ENCODE results near the gene NRDE2.

NRDE2 gene

GRCh38 chr14:90276646-90277367 lies 54.9 kb downstream of the NRDE2 start:
- H3K4me1 ChIP-seq = no peaks in the 10 kb centered on the region
- H3K36me3 ChIP-seq = peaks cover 92% of the 10 kb centered on the region
- no peak overlapping the region for H3K4me2 ChIP-seq
- no peaks in the 10 kb centered on the region for H3K9me3 ChIP-seq
- H3K27me3 ChIP-seq = no peaks in the 10 kb centered on the region
- no peak for TF ChIP-seq Cebpa-rat (IDR thresholded peaks at IDR 0.05)
- H3K27ac ChIP-seq = no peak overlapping the region
- H3K4me3 ChIP-seq = no peak overlapping the region
- no peaks in the 10 kb centered on the region for H4K20me1 ChIP-seq
- H3K9ac ChIP-seq = no peak overlapping the region

GRCh38 chr14:90275820-90276219 lies 55.9 kb downstream of the NRDE2 start:
- no peak overlapping the region for H3K4me2 ChIP-seq
- peaks cover 96% of the 10 kb centered on the region for H3K36me3 ChIP-seq
- H3K9ac ChIP-seq = no peak overlapping the region

GRCh38 chr14:90275458-90275814 lies 56.3 kb downstream of the NRDE2 start:
- peaks cover 96% of the 10 kb centered on the region for H3K36me3 ChIP-seq
- no peak for TF ChIP-seq Cebpa-rat (IDR thresholded peaks at IDR 0.05)
- no peak overlapping the region for H3K4me3 ChIP-seq

More at GRCh38 chr14:90275820-90276219, 55.9 kb downstream of the NRDE2 start:
- H3K27ac ChIP-seq = no peak overlapping the region
- H3K4me1 ChIP-seq = no peaks in the 10 kb centered on the region
- no peaks in the 10 kb centered on the region for H3K9me3 ChIP-seq
- H3K27me3 ChIP-seq = no peaks in the 10 kb centered on the region
- H3K4me3 ChIP-seq = no peak overlapping the region
- no peak for TF ChIP-seq Cebpa-rat (IDR thresholded peaks at IDR 0.05)
- H4K20me1 ChIP-seq = no peaks in the 10 kb centered on the region

GRCh38 chr14:90274808-90275457 lies 56.8 kb downstream of the NRDE2 start:
- H3K27me3 ChIP-seq = no peaks in the 10 kb centered on the region
- no peaks in the 10 kb centered on the region for H3K4me1 ChIP-seq
- no peak overlapping the region for H3K4me2 ChIP-seq
- peaks cover 96% of the 10 kb centered on the region for H3K36me3 ChIP-seq
- no peak for TF ChIP-seq Cebpa-rat (IDR thresholded peaks at IDR 0.05)
- H4K20me1 ChIP-seq = no peaks in the 10 kb centered on the region
- H3K4me3 ChIP-seq = no peak overlapping the region
- H3K9ac ChIP-seq = no peak overlapping the region
- H3K9me3 ChIP-seq = no peaks in the 10 kb centered on the region
- no peak overlapping the region for H3K27ac ChIP-seq

More at GRCh38 chr14:90275458-90275814, 56.3 kb downstream of the NRDE2 start:
- H3K4me2 ChIP-seq = no peak overlapping the region
- H4K20me1 ChIP-seq = no peaks in the 10 kb centered on the region
- no peak overlapping the region for H3K9ac ChIP-seq
- H3K9me3 ChIP-seq = no peaks in the 10 kb centered on the region
- no peaks in the 10 kb centered on the region for H3K27me3 ChIP-seq
- H3K27ac ChIP-seq = no peak overlapping the region
- H3K4me1 ChIP-seq = no peaks in the 10 kb centered on the region

GRCh38 chr14:90274019-90274418 lies 57.7 kb downstream of the NRDE2 start:
- Histone ChIP-seq H3K36me3 (peaks cover 96% of the 10 kb centered on the region), H3K4me1 (no peaks in the 10 kb centered on the region), H3K27me3 (no peaks in the 10 kb centered on the region), H3K4me2 (no peak overlapping the region), H3K27ac (no peak overlapping the region), H4K20me1 (0 out of 2 replicates have a peak, but pooled peaks cover 2% of the 10 kb centered on the region), H3K9me3 (no peaks in the 10 kb centered on the region), H3K9ac (no peak overlapping the region), H3K4me3 (no peak overlapping the region)
- TF ChIP-seq Cebpa-rat (IDR thresholded peaks at IDR 0.05) = no peak

DNA sequence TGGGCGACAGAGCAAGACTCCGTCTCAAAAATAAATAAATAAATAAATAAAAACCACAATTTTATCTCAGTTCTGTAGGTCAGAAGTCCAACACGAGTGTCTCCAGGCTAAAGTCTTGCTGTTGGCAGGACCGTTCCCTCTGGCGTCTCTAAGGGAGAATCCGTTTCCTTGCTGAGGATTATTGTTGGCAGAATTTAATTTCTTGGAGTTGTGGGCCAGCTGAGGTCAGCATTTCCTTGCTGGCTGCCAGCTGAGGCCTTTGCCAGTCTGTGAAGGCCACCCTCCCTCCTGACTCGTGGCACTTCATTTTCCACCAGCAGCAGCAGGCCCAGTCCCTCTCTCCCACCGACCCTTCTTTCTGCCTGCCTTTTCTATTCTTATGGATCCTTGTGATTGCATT lies 58.2 kb downstream of the NRDE2 start:
- Histone ChIP-seq H3K9ac (no peak overlapping the region), H3K27ac (no peak overlapping the region), H3K27me3 (no peaks in the 10 kb centered on the region), H3K4me1 (no peaks in the 10 kb centered on the region), H3K9me3 (no peaks in the 10 kb centered on the region), H3K4me3 (no peak overlapping the region), H3K4me2 (no peak overlapping the region), H4K20me1 (0 out of 2 replicates have a peak, but pooled peaks cover 6% of the 10 kb centered on the region), H3K36me3 (peaks cover 96% of the 10 kb centered on the region)
- no peak for TF ChIP-seq Cebpa-rat (IDR thresholded peaks at IDR 0.05)

- no peak overlapping the region for H3K4me3 ChIP-seq
- H3K36me3 ChIP-seq = peaks cover 96% of the 10 kb centered on the region
- no peaks in the 10 kb centered on the region for H3K4me1 ChIP-seq
Measured at GRCh38 chr14:90272523-90272922, 59.2 kb downstream of the NRDE2 start.

DNA sequence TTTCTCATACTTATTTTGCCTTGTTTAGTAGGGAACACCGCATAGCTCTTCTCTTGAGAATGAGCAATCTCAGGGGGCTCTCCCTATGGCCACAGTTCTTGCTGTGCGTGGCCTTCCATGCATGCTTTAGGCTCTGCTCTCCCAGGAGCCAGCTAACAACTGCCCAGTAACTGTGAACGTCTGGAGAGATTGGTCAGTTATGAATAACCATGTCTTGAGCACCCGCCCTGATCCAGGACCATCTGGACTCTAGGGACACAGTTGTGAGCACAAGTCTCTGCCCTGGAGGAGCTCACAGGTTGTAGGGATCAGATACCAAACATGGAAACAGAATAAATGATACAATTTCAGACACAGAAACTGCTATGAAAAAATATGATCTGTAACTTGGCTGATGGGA lies 63.3 kb downstream of the NRDE2 start:
- Histone ChIP-seq H3K9ac (no peak overlapping the region), H3K4me3 (no peak overlapping the region), H4K20me1 (peaks cover 27% of the 10 kb centered on the region; the same call in 1 of the 2 replicates), H3K9me3 (no peaks in the 10 kb centered on the region), H3K4me1 (no peaks in the 10 kb centered on the region), H3K4me2 (no peak overlapping the region), H3K36me3 (peaks cover 99% of the 10 kb centered on the region), H3K27ac (no peak overlapping the region), H3K27me3 (no peaks in the 10 kb centered on the region)
- TF ChIP-seq Cebpa-rat (IDR thresholded peaks at IDR 0.05) = no peak

More at GRCh38 chr14:90272523-90272922, 59.2 kb downstream of the NRDE2 start:
- Histone ChIP-seq H4K20me1 (0 out of 2 replicates have a peak, but pooled peaks cover 6% of the 10 kb centered on the region), H3K9me3 (no peaks in the 10 kb centered on the region), H3K27me3 (no peaks in the 10 kb centered on the region), H3K9ac (no peak overlapping the region), H3K4me2 (no peak overlapping the region), H3K27ac (no peak overlapping the region)
- no peak for TF ChIP-seq Cebpa-rat (IDR thresholded peaks at IDR 0.05)

- no peaks in the 10 kb centered on the region for H3K27me3 ChIP-seq
- peaks cover 97% of the 10 kb centered on the region for H3K36me3 ChIP-seq
- H3K4me2 ChIP-seq = no peak overlapping the region
- no peaks in the 10 kb centered on the region for H3K4me1 ChIP-seq
- no peak overlapping the region for H3K27ac ChIP-seq
- H3K9ac ChIP-seq = no peak overlapping the region
- H3K4me3 ChIP-seq = no peak overlapping the region
- peaks cover 37% of the 10 kb centered on the region; the same call in 1 of the 2 replicates for H4K20me1 ChIP-seq
- H3K9me3 ChIP-seq = no peaks in the 10 kb centered on the region
- TF ChIP-seq Cebpa-rat (IDR thresholded peaks at IDR 0.05) = no peak
Measured at GRCh38 chr14:90266441-90267154, 65.1 kb downstream of the NRDE2 start.
